Stimulated activated CD8-positive, alpha-beta memory T cell treated with anti-CD3 and anti-CD28 coated beads, Interleukin-12 subunit alpha, Interleukin-12 subunit beta, amount 100 ng/mL, for 4 hours (primary cell): ENCODE measurements around the gene WDR35.
"Not testable (repeated sequence)": the region's sequence is repeated elsewhere in the genome, so short reads cannot be mapped to it uniquely, and the experiment has no call there.

ENCODE experiments used
- DNase-seq: peaks from one replicate; pipeline ENCODE4 v3.0.0-alpha.2; 2020; ENCODE audit warnings: low read depth

Gene WDR35

GRCh38 chr2:19942199-19942598 lies 47.7 kb downstream of the WDR35 start:
- DNase-seq: no peak

DNA sequence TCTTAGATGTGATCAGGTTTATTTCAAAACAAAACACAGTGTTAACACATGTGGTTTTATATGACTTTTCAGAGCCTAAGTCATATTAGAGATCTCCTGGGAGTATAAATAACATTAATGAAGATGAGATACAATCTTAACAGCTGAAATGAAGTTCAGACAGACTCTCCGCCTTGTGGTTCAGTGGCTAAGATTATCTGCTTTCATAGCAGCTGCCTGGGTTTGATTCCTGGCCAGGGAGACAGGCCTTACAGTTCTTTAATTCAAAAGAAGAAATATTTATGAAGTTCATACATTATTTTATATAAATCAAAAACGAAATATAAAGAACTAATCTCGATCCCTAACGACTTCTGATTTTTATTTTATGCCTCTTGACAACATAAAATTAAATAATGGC lies 52.9 kb downstream of the WDR35 start:
- DNase-seq: no peak

GRCh38 chr2:19936203-19936602 lies 53.7 kb downstream of the WDR35 start:
- no peak for DNase-seq

DNA sequence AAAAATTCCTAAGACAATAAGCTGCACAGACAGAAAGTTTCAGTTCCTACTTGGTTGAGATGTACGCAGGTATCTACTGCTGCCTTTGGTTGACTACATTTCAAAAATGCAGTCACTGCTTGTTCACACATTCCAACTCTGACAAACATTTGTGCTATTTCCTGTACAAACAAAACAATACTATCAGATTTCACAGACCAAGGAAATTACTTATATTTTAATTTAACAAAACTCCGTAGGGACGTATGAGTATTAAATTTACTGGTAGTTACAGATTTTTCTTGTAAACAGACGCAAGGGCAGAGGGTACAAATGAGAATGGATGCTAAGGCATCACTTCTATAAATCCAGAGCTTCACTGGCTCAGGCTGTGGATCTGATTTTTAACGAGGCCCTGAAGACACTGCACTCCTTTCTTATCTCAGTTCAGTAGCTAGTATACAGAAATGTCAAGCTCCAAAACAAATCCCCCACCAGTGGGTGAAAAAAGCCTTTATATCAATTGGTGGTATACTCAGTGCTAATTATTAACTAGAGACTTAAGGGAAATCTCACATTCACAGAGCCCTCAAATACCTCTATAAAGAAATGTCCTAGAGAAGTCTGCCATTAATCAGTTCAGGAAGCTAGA lies 56.4 kb downstream of the WDR35 start:
- DNase-seq: no peak

DNA sequence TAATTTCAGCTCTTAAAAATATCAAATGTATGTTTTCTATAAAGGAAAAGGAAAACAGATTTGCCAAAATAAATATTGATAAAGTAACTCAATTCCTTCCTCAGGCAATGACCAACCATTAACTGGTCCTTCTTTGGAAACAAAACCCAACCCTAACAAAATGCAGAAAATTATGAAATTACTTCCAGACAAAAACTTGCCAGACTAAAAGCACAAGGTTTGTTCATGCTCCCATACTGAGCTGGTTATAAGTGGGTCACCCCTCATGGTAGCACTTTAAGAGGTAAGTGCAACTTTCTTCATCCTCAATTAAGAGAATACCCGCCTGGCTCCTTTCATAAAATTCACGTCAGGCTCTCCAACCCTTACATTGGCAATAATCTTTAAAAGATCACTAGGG lies 57.0 kb downstream of the WDR35 start:
- no peak for DNase-seq

DNA sequence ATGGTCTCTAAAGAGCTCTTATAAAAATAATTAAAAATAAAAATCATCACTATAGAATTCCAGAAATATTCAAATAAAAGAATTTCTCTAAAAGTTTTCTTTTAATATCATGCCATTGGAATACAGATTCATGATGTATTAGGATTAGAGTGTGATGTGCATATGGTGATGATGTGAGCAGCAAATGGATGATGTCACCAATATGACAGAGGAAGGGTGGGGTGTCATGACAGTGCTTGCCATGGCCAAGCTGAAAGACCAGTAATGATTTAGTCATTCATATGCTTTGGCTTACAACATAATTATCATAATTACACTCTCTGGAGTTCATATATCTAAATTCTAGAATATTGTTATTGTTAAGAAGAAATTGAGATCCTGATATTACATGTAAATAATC lies 60.7 kb downstream of the WDR35 start:
- DNase-seq: no peak

DNA sequence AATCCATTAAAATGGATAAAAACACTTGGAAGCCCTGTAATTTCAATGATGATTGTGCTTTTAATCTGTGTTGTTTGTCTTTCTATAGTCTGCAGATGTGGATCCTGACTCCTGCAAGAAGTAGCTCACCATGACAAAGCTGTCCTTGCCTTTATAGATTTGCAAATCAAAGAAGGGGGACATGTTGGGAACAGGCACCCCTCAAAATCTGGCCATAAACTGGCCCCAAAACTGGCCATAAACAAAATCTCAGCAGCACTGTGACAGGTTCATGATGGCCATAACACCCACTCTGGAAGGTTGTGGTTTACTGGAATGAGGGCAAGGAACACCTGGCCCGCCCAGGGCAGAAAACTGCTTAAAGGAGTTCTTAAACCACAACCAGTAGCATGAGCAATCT lies 62.1 kb downstream of the WDR35 start:
- not testable (repeated sequence) for DNase-seq

- DNase-seq: not testable (repeated sequence)
Observed at GRCh38 chr2:19924526-19924925, 65.4 kb downstream of the WDR35 start.

DNA sequence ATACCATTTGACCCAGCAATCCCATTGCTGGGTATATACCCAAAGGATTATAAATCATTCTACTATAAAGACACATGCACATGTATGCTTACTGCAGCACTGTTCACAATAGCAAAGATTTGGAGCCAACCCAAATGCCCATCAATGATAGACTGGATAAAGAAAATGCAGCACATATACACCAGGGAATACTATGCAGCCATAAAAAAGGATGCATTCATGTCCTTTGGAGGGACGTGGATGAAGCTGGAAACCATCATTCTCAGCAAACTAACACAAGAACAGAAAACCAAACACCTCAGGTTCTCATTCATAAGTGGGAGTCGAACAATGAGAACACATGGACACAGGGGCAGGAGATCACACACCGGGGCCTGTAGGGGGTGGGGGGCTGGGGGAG lies 67.7 kb downstream of the WDR35 start:
- DNase-seq: not testable (repeated sequence)

- DNase-seq: no peak
Observed at GRCh38 chr2:19916385-19916950, 73.4 kb downstream of the WDR35 start.

GRCh38 chr2:19914266-19914975 lies 75.5 kb downstream of the WDR35 start:
- DNase-seq: no peak

GRCh38 chr2:19911808-19912509 lies 77.9 kb downstream of the WDR35 start:
- no peak for DNase-seq

DNA sequence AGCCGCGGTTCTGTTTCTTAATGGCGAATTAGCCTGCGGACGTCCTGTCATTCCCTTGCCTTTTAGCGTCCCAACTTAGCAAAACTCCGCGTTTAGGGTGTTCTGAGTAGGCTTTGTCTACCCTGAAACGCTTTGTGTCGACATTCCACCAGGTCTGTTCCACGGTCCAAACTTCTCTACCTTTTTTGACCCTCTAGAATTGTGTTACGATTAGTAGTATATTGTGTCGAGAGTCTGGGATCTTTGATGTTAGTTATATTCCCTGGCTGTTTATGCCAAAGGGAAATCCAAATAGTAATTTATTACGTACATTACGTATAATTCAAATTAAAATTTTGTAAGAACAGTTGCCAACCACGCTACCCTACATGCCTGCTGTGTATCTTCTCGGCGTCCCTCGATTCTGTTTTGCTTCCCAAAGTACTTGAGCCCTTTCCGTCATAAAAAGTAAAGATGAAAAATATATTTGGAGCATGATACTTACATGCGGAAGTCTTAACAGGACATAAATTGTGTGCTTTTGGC lies 87.6 kb downstream of the WDR35 start:
- no peak for DNase-seq

DNA sequence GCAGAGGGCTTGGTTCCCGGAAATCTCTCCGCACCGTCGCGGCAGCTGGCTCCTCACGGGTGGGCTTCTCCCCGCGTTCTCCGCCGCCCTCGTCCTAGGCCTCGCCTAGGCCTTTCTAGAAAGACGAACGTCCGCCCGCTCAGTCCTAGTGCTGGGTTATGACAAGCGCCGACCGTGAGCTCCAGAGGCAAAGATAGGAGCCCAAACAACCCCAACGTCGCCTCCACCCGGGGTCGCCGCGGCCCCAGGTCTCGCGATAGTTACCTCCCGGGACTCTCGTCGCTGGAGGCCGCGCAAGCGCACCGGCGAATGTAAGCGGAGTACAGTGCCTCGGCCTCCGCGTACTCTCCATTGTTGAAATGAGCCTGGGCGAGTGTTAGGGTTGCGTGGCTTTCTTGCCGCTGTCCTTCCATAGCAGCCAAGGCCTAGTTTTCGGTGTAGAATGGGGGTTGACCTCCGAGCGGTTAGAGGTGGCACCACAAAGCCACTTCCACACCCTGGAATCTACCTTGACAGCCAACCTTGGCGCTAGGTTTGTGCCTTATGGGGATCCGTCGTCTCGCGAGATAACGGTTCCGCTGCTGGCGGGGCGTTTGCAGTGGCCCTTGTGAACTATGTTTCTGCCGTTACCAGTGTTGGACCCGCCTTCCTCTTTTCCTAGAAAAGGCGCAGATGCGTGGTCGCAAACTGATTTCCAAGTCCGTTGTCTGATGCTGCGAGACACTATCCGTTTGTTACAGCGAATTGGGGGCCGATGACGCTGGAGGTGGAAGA lies 88.3 kb downstream of the WDR35 start, which contains the start of gene TTC32:
TSS of gene TTC32 (minus strand) at position 542 of the 774 bp plus-strand sequence. CDS start at position 413, 129 bp downstream.
- peak; percentile 90 for DNase-seq

- no peak for DNase-seq
Observed at GRCh38 chr2:19900931-19901441, 88.9 kb downstream of the WDR35 start.

DNA sequence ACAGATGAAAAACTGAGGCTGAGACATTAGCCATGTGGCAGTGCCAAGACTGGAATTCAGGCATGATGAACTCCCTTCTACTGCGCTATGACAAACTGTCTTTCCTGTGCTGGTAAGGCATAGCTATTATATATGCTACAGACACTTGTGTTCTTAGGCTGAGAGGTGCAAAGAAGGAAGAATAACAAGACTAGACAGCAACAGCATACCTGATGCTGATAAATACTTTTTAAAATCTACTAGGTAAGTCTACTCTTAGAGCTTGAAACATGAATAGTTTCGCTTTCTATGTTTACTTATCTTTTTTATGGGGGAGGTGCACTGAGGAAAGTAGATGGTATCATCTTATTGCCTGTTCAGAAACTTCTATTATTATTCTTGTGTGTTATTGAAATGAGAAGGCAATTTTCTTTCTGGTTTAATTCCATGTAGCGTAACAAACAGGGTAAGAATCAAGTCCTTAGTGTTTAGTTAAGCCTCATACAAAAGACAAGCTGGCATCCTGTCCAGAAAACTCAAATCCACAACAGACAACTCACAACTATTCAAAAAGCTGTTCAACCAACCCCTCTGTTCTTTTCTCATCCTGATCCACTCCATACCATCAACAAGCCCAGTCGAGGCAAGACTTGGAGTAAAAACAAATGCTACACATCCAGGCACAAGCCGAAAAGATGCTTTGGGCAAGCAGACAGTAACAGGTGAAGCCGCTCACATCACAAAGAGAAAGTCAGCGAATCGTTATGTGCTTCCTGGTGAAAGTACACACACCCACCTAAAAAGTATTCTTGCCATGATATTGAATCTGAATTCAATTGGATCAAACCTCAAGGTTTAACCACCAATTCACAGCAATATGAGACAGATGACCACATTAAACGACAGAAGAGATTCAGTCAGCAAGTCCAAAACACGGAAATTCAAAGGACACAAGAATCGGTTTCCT lies 89.6 kb downstream of the WDR35 start:
- no peak for DNase-seq

GRCh38 chr2:19898592-19899329 lies 91.1 kb downstream of the WDR35 start:
- no peak for DNase-seq

DNA sequence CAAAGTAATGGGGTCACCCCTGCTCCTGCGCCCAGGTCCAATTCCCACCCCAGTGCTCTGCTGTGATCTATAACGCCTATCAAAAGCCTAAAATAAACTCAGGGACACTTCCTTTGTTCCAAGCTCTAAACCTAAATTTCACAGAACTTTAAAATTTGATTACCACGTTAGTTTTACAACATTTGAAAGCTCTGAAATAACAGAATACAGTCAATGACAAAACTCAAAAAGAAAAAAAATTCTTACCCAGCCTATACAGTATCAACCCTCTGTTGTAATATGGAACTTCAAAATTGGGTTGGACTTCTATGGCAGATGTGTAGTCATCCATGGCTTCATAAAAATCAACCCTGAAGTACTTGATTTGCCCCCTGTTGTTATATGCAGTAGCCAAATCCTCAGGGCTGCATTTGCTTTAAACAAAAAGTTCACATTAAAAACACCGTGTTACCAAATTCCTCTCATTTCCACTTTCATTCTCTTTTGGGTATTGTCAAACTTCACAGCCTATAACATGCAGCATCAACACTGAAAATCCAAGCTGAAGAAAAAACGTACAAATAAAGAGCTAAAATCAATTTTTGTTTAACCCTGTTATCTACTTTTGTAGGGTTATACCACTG lies 92.2 kb downstream of the WDR35 start:
- no peak for DNase-seq

DNA sequence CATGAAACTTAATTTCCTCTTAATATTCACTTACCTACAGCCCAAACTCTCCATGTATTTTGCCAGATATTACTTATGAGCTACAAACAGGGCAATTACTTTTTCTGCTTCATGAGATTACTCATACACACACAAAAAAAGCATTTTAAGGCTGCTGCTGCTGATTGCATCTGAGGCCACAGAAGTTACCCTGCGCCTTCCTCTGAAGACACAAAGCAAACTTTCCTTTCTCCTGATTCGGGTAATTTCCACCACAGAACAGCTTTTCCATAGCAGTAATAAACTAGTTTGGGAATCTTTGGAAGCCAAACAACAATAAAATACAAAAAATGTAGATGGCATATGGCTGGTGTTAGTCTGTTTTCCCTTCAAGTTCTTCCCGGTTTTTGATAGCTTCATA lies 94.4 kb downstream of the WDR35 start:
- no peak for DNase-seq
